IgD-negative memory B cell (primary cell): ENCODE data around the gene RBPJ. TPM values are rescaled to one million over a fixed set of nuclear protein-coding genes. Genes with fewer than 3 reads are reported as not detected.
A peak's percentile ranks its signal among the peaks of the same experiment; 100 is the strongest.

ENCODE experiments used
- H3K27ac Mint-ChIP-seq, 3 donors: one replicate each; pipeline ENCODE4 v1.8.0; 2020 to 2022; ENCODE audit warnings: mild to moderate bottlenecking in 3 of 3, mixed read lengths in 3 of 3, moderate library complexity in 1 of 3
- H3K27me3 Mint-ChIP-seq: one replicate; pipeline ENCODE4 v1.8.0; 2021; ENCODE audit warnings: mixed read lengths
- H3K36me3 Mint-ChIP-seq: one replicate; pipeline ENCODE4 v1.8.0; 2020; ENCODE audit warnings: mild to moderate bottlenecking, mixed read lengths
- H3K4me1 Mint-ChIP-seq, 3 donors: one replicate each; pipeline ENCODE4 v1.8.0; 2020 to 2022; ENCODE audit warnings: mixed read lengths in 3 of 3, mild to moderate bottlenecking in 1 of 3
- H3K4me3 Mint-ChIP-seq, 4 donors: one replicate each; pipeline ENCODE4 v1.8.0; 2020 to 2022; ENCODE audit warnings: mild to moderate bottlenecking in 4 of 4, mixed read lengths in 4 of 4, moderate library complexity in 3 of 4
- H3K9me3 Mint-ChIP-seq, 3 donors: one replicate each; pipeline ENCODE4 v1.8.0; 2020 to 2021; ENCODE audit warnings: mixed read lengths in 3 of 3, mild to moderate bottlenecking in 1 of 3
- polyA plus RNA-seq: library from polyadenylated mRNA; unstranded; fragments of 300-500 nt; fragmentation: Illumina TruSeq; gene quantifications from one replicate; pipeline ENCODE4 v1.2.3, GENCODE V29; 2021

RBPJ gene
- polyA plus RNA-seq, 1 donor from 2014 or later, result 55.5 TPM

GRCh38 chr4:26319467-26319948 is 1.3 kb upstream of the RBPJ start:
- Mint-ChIP-seq H3K36me3 (no peaks in the 10 kb centered on the region), H3K9me3 (peaks cover 3 to 12% (median 5%) of the 10 kb centered on the region in 3 donors), H3K27ac (peak overlapping the region; percentile 91 to 99 (median 95)), H3K27me3 (no peaks in the 10 kb centered on the region), H3K4me3 (peak overlapping the region; percentile 90 to 100 (median 95)), H3K4me1 (peaks cover 7 to 16% (median 16%) of the 10 kb centered on the region in 3 donors)

- Mint-ChIP-seq H3K27me3 (no peaks in the 10 kb centered on the region), H3K36me3 (no peaks in the 10 kb centered on the region), H3K9me3 (peaks cover 3 to 12% (median 4%) of the 10 kb centered on the region in 3 donors), H3K4me1 (peaks cover 9 to 18% (median 17%) of the 10 kb centered on the region in 3 donors), H3K4me3 (peak overlapping the region; percentile 90 to 100 (median 95)), H3K27ac (peak overlapping the region; percentile 91 to 99 (median 95))
Measured at GRCh38 chr4:26319949-26320537, 771 bp upstream of the RBPJ start.

GRCh38 chr4:26321373-26322221 is 783 bp downstream of the RBPJ start:
- peak overlapping the region; percentile 91 to 94 (median 93) for H3K27ac Mint-ChIP-seq
- H3K4me3 Mint-ChIP-seq, result peak overlapping the region; percentile 90 to 98 (median 94)
- H3K4me1 Mint-ChIP-seq, result peaks cover 11 to 21% (median 21%) of the 10 kb centered on the region in 3 donors
- peaks cover 0 to 4% (median 0%) of the 10 kb centered on the region in 3 donors for H3K9me3 Mint-ChIP-seq
- no peaks in the 10 kb centered on the region for H3K27me3 Mint-ChIP-seq
- H3K36me3 Mint-ChIP-seq, result no peaks in the 10 kb centered on the region

- Mint-ChIP-seq H3K9me3 (peaks cover 0 to 4% (median 0%) of the 10 kb centered on the region in 3 donors), H3K27ac (peak overlapping the region in 2 of 3 donors; percentile 91 to 94), H3K27me3 (no peaks in the 10 kb centered on the region), H3K36me3 (no peaks in the 10 kb centered on the region), H3K4me1 (peaks cover 11 to 25% (median 24%) of the 10 kb centered on the region in 3 donors), H3K4me3 (peak overlapping the region in 3 of 4 donors; percentile 90 to 98 (median 92))
Measured at GRCh38 chr4:26322346-26322745, 1.5 kb downstream of the RBPJ start.

- Mint-ChIP-seq H3K27me3 (no peaks in the 10 kb centered on the region), H3K4me1 (peaks cover 7 to 25% (median 20%) of the 10 kb centered on the region in 3 donors), H3K36me3 (no peaks in the 10 kb centered on the region), H3K9me3 (no peaks in the 10 kb centered on the region), H3K4me3 (peak overlapping the region in 2 of 4 donors; percentile 6 to 75), H3K27ac (peak overlapping the region in 2 of 3 donors; percentile 36 to 64)
Measured at GRCh38 chr4:26323821-26324220, 3.0 kb downstream of the RBPJ start.

- Mint-ChIP-seq H3K9me3 (no peaks in the 10 kb centered on the region), H3K27ac (peak overlapping the region in 2 of 3 donors; percentile 24 to 26), H3K4me1 (peaks cover 11 to 25% (median 21%) of the 10 kb centered on the region in 3 donors), H3K27me3 (no peaks in the 10 kb centered on the region), H3K36me3 (no peaks in the 10 kb centered on the region), H3K4me3 (peak overlapping the region in 1 of 4 donors; percentile 70)
Measured at GRCh38 chr4:26325191-26325590, 4.4 kb downstream of the RBPJ start.

- peaks cover 14 to 24% (median 23%) of the 10 kb centered on the region in 3 donors for H3K4me1 Mint-ChIP-seq
Measured at GRCh38 chr4:26326791-26327190, 6.0 kb downstream of the RBPJ start.

GRCh38 chr4:26330186-26330787 is 9.5 kb downstream of the RBPJ start:
- Mint-ChIP-seq H3K4me3 (no peak overlapping the region), H3K4me1 (peaks cover 11 to 15% (median 11%) of the 10 kb centered on the region in 3 donors), H3K27me3 (no peaks in the 10 kb centered on the region), H3K36me3 (no peaks in the 10 kb centered on the region), H3K27ac (peak overlapping the region in 1 of 3 donors; percentile 75), H3K9me3 (no peaks in the 10 kb centered on the region)

More at GRCh38 chr4:26326791-26327190, 6.0 kb downstream of the RBPJ start:
- no peak overlapping the region for H3K4me3 Mint-ChIP-seq
- no peaks in the 10 kb centered on the region for H3K27me3 Mint-ChIP-seq
- H3K27ac Mint-ChIP-seq, result no peak overlapping the region
- no peaks in the 10 kb centered on the region for H3K36me3 Mint-ChIP-seq
- H3K9me3 Mint-ChIP-seq, result no peaks in the 10 kb centered on the region

GRCh38 chr4:26330946-26331345 is 10.1 kb downstream of the RBPJ start:
- Mint-ChIP-seq H3K27me3 (no peaks in the 10 kb centered on the region), H3K9me3 (no peaks in the 10 kb centered on the region), H3K4me1 (peaks cover 11 to 15% (median 11%) of the 10 kb centered on the region in 3 donors), H3K4me3 (no peak overlapping the region), H3K36me3 (no peaks in the 10 kb centered on the region), H3K27ac (no peak overlapping the region)

GRCh38 chr4:26331380-26331950 is 10.7 kb downstream of the RBPJ start:
- Mint-ChIP-seq H3K27ac (peak overlapping the region in 1 of 3 donors; percentile 24), H3K4me3 (no peak overlapping the region)

GRCh38 chr4:26334366-26334765 is 13.6 kb downstream of the RBPJ start:
- Mint-ChIP-seq H3K27me3 (no peaks in the 10 kb centered on the region), H3K27ac (peak overlapping the region in 2 of 3 donors; percentile 11 to 78), H3K4me1 (peaks cover 9 to 18% (median 11%) of the 10 kb centered on the region in 3 donors), H3K9me3 (no peaks in the 10 kb centered on the region), H3K36me3 (no peaks in the 10 kb centered on the region), H3K4me3 (no peak overlapping the region)

More at GRCh38 chr4:26331380-26331950, 10.7 kb downstream of the RBPJ start:
- H3K4me1 Mint-ChIP-seq, result peaks cover 11 to 19% (median 15%) of the 10 kb centered on the region in 3 donors
- no peaks in the 10 kb centered on the region for H3K36me3 Mint-ChIP-seq
- H3K27me3 Mint-ChIP-seq, result no peaks in the 10 kb centered on the region
- no peaks in the 10 kb centered on the region for H3K9me3 Mint-ChIP-seq

GRCh38 chr4:26337612-26338011 is 16.8 kb downstream of the RBPJ start:
- Mint-ChIP-seq H3K27me3 (no peaks in the 10 kb centered on the region), H3K36me3 (no peaks in the 10 kb centered on the region), H3K4me3 (no peak overlapping the region), H3K9me3 (no peaks in the 10 kb centered on the region), H3K4me1 (peaks cover 10 to 35% (median 26%) of the 10 kb centered on the region in 3 donors), H3K27ac (no peak overlapping the region)

GRCh38 chr4:26342328-26343037 is 21.7 kb downstream of the RBPJ start:
- H3K36me3 Mint-ChIP-seq, result peaks cover 2% of the 10 kb centered on the region
- no peak overlapping the region for H3K27ac Mint-ChIP-seq
- H3K4me1 Mint-ChIP-seq, result peaks cover 12 to 51% (median 47%) of the 10 kb centered on the region in 3 donors
- peak overlapping the region in 1 of 4 donors; percentile 61 for H3K4me3 Mint-ChIP-seq
- no peaks in the 10 kb centered on the region for H3K27me3 Mint-ChIP-seq
- peaks cover 0 to 1% (median 0%) of the 10 kb centered on the region in 3 donors for H3K9me3 Mint-ChIP-seq

GRCh38 chr4:26343038-26343398 is 22.2 kb downstream of the RBPJ start:
- H3K27ac Mint-ChIP-seq, result no peak overlapping the region
- H3K36me3 Mint-ChIP-seq, result peaks cover 2% of the 10 kb centered on the region
- H3K9me3 Mint-ChIP-seq, result peaks cover 0 to 1% (median 0%) of the 10 kb centered on the region in 3 donors
- H3K27me3 Mint-ChIP-seq, result no peaks in the 10 kb centered on the region
- no peak overlapping the region for H3K4me3 Mint-ChIP-seq
- peaks cover 13 to 50% (median 49%) of the 10 kb centered on the region in 3 donors for H3K4me1 Mint-ChIP-seq
